SJCRH30 (cell line): ENCODE results near the gene WDR5B. TPM values are rescaled to one million over a fixed set of nuclear protein-coding genes. Genes with fewer than 3 reads are reported as not detected.
A peak's percentile ranks its signal among the peaks of the same experiment; 100 is the strongest.

Source experiments
- DNase-seq, 2 experiments: peaks; one replicate each; pipeline ENCODE4 v3.0.0-alpha.2; 2015 to 2020
- H3K27ac ChIP-seq: fragments of 250-450 bp; sonication (Bioruptor Pico); 2 replicates; pipeline ENCODE4 v1.5.1; 2020; ENCODE audit warnings: mild to moderate bottlenecking, moderate library complexity
- H3K27me3 ChIP-seq: fragments of 250-450 bp; sonication (Bioruptor Pico); 2 replicates; pipeline ENCODE4 v1.5.1; 2020; ENCODE audit warnings: mild to moderate bottlenecking, moderate library complexity
- H3K36me3 ChIP-seq: fragments of 250-450 bp; sonication (Bioruptor Pico); 2 replicates; pipeline ENCODE4 v1.5.1; 2020; ENCODE audit warnings: mild to moderate bottlenecking, moderate library complexity
- H3K4me1 ChIP-seq: fragments of 250-450 bp; sonication (Bioruptor Pico); 2 replicates; pipeline ENCODE4 v1.5.1; 2020; ENCODE audit warnings: mild to moderate bottlenecking, moderate library complexity
- H3K4me3 ChIP-seq: fragments of 250-450 bp; sonication (Bioruptor Pico); 2 replicates; pipeline ENCODE4 v1.5.1; 2020; ENCODE audit warnings: mild to moderate bottlenecking, moderate library complexity
- H3K9me3 ChIP-seq: fragments of 250-450 bp; sonication (Bioruptor Pico); replicated peaks from 2 replicates; pipeline ENCODE4 v1.5.1; 2020; ENCODE audit warnings: mild to moderate bottlenecking, moderate library complexity
- total RNA-seq: library from RNA; depleted of rRNA; stranded (reverse); fragments of >200 nt; shearing (Covaris generic); gene quantifications from 2 replicates; pipeline ENCODE4 v1.2.3, GENCODE V29; 2014

WDR5B gene
- total RNA-seq, 1 experiment from 2014 or later = 5.6 TPM

DNA sequence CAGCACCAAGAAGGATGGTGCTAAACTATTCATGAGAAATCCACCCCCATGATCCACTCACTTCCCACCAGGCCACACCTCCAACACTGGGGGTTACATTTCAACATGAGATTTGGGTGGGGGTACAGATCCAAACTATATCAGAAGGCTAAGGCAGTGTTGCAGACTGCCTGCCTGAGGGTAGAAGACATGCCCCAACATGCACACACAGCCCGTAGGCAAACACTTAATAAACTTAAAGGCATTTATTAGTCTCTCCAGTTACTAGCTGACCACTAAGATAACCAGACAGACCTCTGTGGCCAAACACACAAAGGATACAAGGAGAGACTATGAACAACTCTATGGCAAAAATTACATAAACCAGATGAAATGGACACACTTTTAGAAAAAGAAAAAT, 21.7 kb downstream of the WDR5B start:
- H3K9me3 ChIP-seq = no peaks in the 10 kb centered on the region
- H3K4me1 ChIP-seq = no peaks in the 10 kb centered on the region; the same call in 1 of the 2 replicates
- no peaks in the 10 kb centered on the region; the same call in 1 of the 2 replicates for H3K36me3 ChIP-seq
- H3K4me3 ChIP-seq = no peak overlapping the region
- H3K27ac ChIP-seq = no peak overlapping the region
- no peak for DNase-seq
- H3K27me3 ChIP-seq = no peaks in the 10 kb centered on the region

DNA sequence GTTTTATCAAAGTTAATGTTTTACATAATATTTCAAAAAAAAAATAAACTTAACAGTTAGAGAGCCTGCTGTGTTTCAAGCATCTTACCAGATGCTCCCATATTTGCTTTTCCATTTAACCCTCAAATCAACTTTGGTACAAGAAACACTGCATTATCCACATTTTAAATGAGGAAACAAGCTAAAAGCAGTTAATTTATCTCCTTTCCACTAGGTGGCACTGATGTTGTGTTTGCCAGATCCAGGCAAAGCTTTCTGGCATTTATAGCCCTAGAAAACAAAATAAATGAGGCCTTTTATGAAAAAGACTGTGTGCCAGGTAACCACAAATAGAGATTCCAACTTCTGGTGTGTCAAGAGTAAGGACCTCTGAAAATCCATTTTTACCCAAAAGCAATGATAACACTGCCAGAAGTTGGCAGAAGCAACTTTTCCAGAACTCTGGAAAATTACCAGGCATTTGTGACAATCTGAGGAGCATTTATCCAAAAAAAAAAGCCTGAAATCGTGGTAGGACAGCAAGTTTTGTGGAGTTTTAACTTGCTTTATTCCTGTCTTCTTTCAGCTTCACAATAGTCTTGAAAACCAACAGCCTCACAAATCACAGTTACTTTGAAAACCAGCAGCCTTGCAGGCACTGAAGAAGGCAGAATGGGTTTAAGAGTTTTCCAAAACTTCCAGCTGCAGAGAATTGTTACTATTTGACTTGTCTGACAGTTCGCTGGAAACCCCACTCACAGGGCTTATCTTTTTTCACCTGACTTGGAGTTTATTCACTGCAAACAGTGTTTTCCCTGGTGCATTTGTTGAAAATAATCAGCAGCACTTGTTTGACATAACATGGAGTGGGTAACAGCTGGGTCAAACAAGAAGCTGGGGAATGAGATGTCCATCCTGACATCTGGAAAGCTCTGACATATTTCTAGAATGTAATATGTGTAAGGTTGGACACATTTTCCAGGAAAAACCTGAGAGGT, 22.7 kb downstream of the WDR5B start:
- Histone ChIP-seq H3K27ac (no peak overlapping the region), H3K4me1 (no peaks in the 10 kb centered on the region; the same call in 1 of the 2 replicates), H3K4me3 (no peak overlapping the region), H3K27me3 (no peaks in the 10 kb centered on the region), H3K9me3 (no peaks in the 10 kb centered on the region), H3K36me3 (no peaks in the 10 kb centered on the region; the same call in 1 of the 2 replicates)
- DNase-seq = peak; percentile 12 to 61

DNA sequence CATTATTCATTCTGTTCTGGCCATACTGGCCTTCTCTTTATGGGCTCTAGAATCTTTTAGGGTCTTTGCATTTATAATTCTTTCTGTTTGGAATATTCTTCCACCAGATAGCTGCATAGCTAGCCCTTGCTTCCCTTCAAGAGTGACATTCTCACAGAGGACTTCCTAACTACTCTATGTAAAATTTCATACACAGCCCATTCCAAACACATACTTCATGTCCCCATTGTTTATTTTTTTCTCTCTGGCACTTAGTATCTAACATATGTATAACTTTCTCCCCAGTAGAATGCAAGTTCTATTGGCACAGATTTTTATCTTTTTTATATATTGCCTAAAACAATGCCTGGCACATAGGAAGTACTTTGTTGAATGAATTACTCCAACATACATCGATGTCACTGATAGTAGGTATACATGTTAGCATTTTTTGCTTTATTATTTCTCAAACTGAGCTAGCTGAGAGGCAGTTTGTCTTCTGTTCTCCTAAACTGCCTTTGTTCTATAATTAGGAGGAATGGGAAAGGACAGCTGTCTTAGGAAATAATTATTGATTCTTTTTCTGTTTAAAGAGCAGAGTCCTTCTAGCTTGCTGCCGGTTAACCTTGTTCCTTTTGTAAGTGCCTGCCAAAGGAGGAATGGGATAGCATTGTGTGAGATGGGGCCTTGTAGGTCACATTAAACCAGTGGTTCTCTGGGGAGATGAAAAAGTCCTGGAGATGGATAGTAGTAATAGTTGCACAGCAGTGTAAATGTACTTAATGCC, 24.0 kb downstream of the WDR5B start:
- H3K4me1 ChIP-seq = no peaks in the 10 kb centered on the region; the same call in 1 of the 2 replicates
- no peaks in the 10 kb centered on the region for H3K9me3 ChIP-seq
- H3K36me3 ChIP-seq = peaks cover 2% of the 10 kb centered on the region; the same call in 1 of the 2 replicates
- H3K27ac ChIP-seq = no peak overlapping the region
- DNase-seq = no peak
- no peaks in the 10 kb centered on the region for H3K27me3 ChIP-seq
- no peak overlapping the region for H3K4me3 ChIP-seq

- Histone ChIP-seq H3K4me1 (no peaks in the 10 kb centered on the region; the same call in 1 of the 2 replicates), H3K36me3 (peaks cover 2% of the 10 kb centered on the region; the same call in 1 of the 2 replicates), H3K27me3 (no peaks in the 10 kb centered on the region), H3K4me3 (no peak overlapping the region), H3K27ac (no peak overlapping the region), H3K9me3 (no peaks in the 10 kb centered on the region)
- no peak for DNase-seq
Measured at GRCh38 chr3:122390665-122391064, 25.2 kb downstream of the WDR5B start.

- H3K27me3 ChIP-seq = no peaks in the 10 kb centered on the region
- H3K36me3 ChIP-seq = peaks cover 2% of the 10 kb centered on the region; the same call in 1 of the 2 replicates
- no peaks in the 10 kb centered on the region; the same call in 1 of the 2 replicates for H3K4me1 ChIP-seq
- DNase-seq = no peak
- no peaks in the 10 kb centered on the region for H3K9me3 ChIP-seq
- H3K27ac ChIP-seq = no peak overlapping the region
- H3K4me3 ChIP-seq = no peak overlapping the region
Measured at GRCh38 chr3:122389892-122390291, 26.0 kb downstream of the WDR5B start.

GRCh38 chr3:122389197-122389596, 26.7 kb downstream of the WDR5B start:
- Histone ChIP-seq H3K36me3 (peaks cover 2% of the 10 kb centered on the region; the same call in 1 of the 2 replicates), H3K4me3 (no peak overlapping the region), H3K9me3 (no peaks in the 10 kb centered on the region), H3K27ac (no peak overlapping the region), H3K4me1 (peaks cover 4% of the 10 kb centered on the region), H3K27me3 (no peaks in the 10 kb centered on the region)
- DNase-seq = no peak

DNA sequence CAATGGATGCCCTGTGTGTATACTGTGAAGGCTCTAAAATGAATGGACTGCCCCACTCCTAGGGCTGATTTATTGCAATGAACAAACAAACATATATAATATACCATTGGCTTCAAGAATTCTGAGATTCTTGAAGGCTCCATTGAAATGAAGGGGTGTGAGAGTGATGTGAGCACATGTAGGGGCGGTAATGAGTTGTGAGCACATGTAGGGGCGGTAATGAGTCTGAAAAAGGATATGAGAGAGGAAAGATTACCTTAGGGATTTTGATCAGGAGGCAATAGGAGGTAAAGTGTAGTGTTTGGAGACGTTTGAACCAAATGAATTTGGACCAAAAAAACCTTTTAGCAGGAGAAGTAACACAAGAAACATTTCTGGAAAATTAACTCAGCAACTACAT, 28.2 kb downstream of the WDR5B start:
- Histone ChIP-seq H3K27me3 (no peaks in the 10 kb centered on the region), H3K36me3 (peaks cover 2% of the 10 kb centered on the region; the same call in 1 of the 2 replicates), H3K27ac (no peak overlapping the region), H3K9me3 (no peaks in the 10 kb centered on the region), H3K4me3 (no peak overlapping the region), H3K4me1 (peaks cover 4% of the 10 kb centered on the region; the same call in 1 of the 2 replicates)
- DNase-seq = no peak

DNA sequence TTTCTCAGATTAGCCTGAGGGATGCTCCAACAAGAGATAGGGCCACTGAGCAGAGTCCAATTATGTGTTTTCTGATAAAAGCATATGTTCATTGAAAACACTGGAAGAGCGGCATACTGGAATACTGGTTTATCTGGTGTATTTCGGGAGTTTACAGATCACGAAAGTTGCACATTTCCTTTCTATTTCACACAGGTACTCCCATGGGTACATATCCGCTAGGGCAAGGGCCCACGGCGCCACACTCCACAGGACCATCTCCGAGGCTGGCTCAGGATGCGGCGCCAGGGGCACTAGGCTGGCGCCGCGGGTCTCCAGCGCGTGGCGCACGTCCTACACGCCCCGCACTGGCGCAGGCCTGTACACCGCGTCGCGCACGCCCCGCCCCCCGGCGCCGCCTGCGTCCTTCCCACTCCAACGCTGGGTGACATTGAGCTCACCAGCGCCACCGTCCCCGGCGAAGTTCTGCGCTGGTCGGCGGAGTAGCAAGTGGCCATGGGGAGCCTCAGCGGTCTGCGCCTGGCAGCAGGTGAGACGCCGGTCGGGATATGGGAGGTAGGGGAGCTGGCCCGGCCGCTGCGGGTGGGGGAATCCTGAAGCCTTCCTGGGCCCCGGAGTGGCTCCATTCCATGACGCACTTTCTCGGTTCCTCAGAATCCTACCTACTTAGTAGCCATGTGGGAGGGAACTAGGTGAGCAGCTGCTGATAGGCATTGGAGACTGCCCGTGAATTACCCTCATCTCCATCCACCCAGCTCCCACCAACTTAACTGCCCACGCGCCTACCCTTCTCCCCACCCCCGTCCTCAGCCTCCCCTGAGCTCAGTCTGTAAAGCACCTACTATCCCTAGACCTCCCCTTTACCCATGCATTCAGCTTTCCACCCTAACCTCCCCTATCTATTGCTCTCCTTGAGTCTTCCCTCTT, 31.8 kb downstream of the WDR5B start, which contains the start of gene FAM162A:
FAM162A (plus strand) TSS at position 412 of the 927 bp plus-strand sequence; CDS start at position 496, 84 bp downstream.
- Histone ChIP-seq H3K9me3 (no peaks in the 10 kb centered on the region), H3K36me3 (0 out of 2 replicates have a peak, but pooled peaks cover 2% of the 10 kb centered on the region), H3K27ac (peak within 1 kb of the TSS; percentile 64), H3K4me1 (peaks cover 6% of the 10 kb centered on the region; the same call in 1 of the 2 replicates), H3K27me3 (no peaks in the 10 kb centered on the region), H3K4me3 (peak within 1 kb of the TSS; percentile 71)
- DNase-seq = peak; percentile 93 to 96

GRCh38 chr3:122382888-122383666, 32.8 kb downstream of the WDR5B start, which contains the start of gene MIX23:
TSS of gene MIX23 (minus strand) at chr3:122383231. CDS start at chr3:122383224, 7 bp downstream.
- Histone ChIP-seq H3K27ac (peak within 1 kb of the TSS; percentile 64), H3K27me3 (no peaks in the 10 kb centered on the region), H3K4me3 (peak within 1 kb of the TSS; percentile 71), H3K9me3 (no peaks in the 10 kb centered on the region), H3K4me1 (peaks cover 6% of the 10 kb centered on the region; the same call in 1 of the 2 replicates), H3K36me3 (0 out of 2 replicates have a peak, but pooled peaks cover 4% of the 10 kb centered on the region)
- DNase-seq = peak; percentile 90 to 93

DNA sequence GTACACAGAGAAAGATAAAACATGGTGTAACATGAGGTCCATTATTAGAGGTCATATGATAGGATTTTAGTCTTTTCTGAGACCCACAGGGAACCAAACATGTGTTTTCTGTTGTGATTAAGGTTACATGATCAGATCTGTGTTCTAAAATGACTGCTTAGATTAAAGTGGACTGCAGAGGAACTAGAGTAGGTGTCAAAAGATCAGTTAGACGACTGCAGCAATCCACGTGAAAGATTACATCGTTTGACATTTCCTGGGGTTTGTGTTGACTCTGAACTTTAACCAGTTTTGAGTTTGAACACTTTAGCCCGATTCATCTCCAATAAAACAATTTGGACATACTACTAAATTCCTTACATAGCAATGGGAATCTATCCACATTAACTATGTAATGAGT, 37.9 kb downstream of the WDR5B start:
- H3K27me3 ChIP-seq = no peaks in the 10 kb centered on the region
- no peak for DNase-seq
- no peak overlapping the region for H3K27ac ChIP-seq
- no peak overlapping the region for H3K4me3 ChIP-seq
- no peaks in the 10 kb centered on the region for H3K9me3 ChIP-seq
- peaks cover 6% of the 10 kb centered on the region; the same call in 1 of the 2 replicates for H3K36me3 ChIP-seq
- 0 out of 2 replicates have a peak, but pooled peaks cover 2% of the 10 kb centered on the region for H3K4me1 ChIP-seq

GRCh38 chr3:122374034-122374433, 41.8 kb downstream of the WDR5B start:
- H3K27ac ChIP-seq = no peak overlapping the region
- no peak overlapping the region for H3K4me3 ChIP-seq
- no peaks in the 10 kb centered on the region for H3K9me3 ChIP-seq
- no peaks in the 10 kb centered on the region for H3K4me1 ChIP-seq
- peaks cover 19% of the 10 kb centered on the region for H3K36me3 ChIP-seq
- no peak for DNase-seq
- H3K27me3 ChIP-seq = no peaks in the 10 kb centered on the region

GRCh38 chr3:122366379-122366749, 49.5 kb downstream of the WDR5B start:
- H3K36me3 ChIP-seq = peaks cover 57% of the 10 kb centered on the region
- H3K4me1 ChIP-seq = no peaks in the 10 kb centered on the region
- no peak for DNase-seq
- no peaks in the 10 kb centered on the region for H3K27me3 ChIP-seq
- no peak overlapping the region for H3K4me3 ChIP-seq
- H3K9me3 ChIP-seq = no peaks in the 10 kb centered on the region
- no peak overlapping the region for H3K27ac ChIP-seq
